Epithelial cell of esophagus (primary cell): ENCODE data around the gene GP5.

Source experiments
- DNase-seq: peaks from one replicate; pipeline ENCODE4 v3.0.0; 2010; ENCODE audit warnings: low read depth
- H3K4me3 ChIP-seq: 2 replicates; pipeline ENCODE4 v1.5.1; 2011; ENCODE audit warnings: mild to moderate bottlenecking, low read length, control low read depth
- TF ChIP-seq, protein P1 (sequence below): IDR thresholded peaks from 2 replicates; pipeline ENCODE4 v1.5.1; 2011; ENCODE audit warnings: low read depth, mild to moderate bottlenecking, low read length, control low read depth, inconsistent platforms; ENCODE audit not compliant: insufficient read depth; ENCODE audit errors: missing control alignments

The GP5 gene

DNA sequence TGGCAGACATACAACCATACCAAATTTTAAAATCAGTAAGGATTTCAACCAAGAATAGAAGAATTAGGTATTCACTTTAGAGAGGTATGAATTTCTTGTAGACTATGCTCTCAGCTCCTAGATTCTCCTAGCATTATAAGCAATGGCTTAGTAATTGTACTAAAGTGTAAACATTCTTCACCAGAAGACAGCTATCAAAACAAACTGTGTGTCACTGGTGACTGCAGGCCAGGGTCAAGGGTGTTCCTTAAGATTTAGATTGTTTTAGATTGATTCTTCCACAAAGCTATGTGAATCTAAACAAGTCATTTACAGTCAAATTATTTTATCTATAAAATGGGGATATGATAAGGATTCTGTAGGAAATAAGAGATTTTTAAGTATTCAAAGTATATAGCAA is 23.1 kb upstream of the GP5 start:
- DNase-seq = no peak
- TF ChIP-seq, protein P1, sequence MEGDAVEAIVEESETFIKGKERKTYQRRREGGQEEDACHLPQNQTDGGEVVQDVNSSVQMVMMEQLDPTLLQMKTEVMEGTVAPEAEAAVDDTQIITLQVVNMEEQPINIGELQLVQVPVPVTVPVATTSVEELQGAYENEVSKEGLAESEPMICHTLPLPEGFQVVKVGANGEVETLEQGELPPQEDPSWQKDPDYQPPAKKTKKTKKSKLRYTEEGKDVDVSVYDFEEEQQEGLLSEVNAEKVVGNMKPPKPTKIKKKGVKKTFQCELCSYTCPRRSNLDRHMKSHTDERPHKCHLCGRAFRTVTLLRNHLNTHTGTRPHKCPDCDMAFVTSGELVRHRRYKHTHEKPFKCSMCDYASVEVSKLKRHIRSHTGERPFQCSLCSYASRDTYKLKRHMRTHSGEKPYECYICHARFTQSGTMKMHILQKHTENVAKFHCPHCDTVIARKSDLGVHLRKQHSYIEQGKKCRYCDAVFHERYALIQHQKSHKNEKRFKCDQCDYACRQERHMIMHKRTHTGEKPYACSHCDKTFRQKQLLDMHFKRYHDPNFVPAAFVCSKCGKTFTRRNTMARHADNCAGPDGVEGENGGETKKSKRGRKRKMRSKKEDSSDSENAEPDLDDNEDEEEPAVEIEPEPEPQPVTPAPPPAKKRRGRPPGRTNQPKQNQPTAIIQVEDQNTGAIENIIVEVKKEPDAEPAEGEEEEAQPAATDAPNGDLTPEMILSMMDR = no peak
- no peak overlapping the region for H3K4me3 ChIP-seq

DNA sequence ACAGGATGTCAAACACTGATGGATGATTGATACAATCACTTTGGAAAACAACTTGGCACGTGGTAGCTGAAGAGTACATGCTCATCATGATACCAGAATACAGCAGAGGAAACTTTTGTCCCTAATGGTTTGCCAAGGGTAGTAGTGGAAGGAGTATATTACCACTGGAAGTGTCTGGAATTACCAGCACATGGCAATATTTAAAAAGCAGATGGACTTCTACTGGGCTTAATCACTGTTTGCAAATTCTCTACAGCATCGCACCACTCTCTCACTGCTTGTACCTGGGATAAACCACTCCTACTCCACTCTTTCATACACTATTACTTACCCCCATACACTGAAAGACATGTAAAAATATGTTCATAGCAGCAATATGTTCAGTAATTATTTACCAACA is 19.6 kb upstream of the GP5 start:
- no peak overlapping the region for H3K4me3 ChIP-seq
- TF ChIP-seq, protein P1 = no peak
- DNase-seq = no peak

DNA sequence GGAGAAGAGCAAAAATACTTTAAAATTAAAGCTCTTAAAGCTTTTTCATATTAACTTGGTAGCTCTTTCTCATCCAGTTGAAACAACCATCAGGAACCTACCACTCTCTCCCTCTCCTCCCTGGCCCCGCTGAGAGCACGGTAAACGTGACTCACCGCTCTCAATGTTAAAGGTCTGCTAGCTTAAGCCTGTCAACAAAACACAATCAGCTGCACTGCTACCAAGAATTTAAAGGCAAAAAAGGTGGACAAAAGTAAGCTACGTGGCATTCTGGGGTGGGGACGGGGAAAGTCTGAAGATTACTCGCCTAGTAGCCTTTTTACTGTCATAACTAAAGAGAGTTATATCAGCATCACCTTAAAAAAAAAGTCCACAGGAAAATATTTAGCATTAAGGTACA is 8.4 kb upstream of the GP5 start:
- peak; percentile 48 for DNase-seq
- H3K4me3 ChIP-seq = no peak overlapping the region
- TF ChIP-seq, protein P1 = no peak

DNA sequence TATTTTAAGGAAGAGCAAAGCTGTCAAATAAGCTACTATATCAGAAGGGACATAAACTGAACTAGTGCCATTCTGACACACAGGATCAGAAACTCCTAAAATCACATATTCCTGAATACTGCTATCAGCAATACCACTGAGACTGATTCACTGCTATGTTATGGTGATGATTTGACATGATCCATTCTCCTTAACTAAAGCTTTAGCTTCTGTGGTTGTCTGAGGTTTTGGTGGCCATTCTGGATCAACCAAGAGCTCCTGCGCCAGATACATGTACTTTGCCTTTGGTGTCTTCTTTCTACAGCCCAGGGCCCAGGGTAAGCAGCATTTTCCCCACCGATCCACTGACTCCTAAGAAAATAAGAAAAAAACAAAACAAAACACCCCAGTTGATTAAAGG is 6.7 kb upstream of the GP5 start:
- TF ChIP-seq, protein P1 = no peak
- DNase-seq = no peak

DNA sequence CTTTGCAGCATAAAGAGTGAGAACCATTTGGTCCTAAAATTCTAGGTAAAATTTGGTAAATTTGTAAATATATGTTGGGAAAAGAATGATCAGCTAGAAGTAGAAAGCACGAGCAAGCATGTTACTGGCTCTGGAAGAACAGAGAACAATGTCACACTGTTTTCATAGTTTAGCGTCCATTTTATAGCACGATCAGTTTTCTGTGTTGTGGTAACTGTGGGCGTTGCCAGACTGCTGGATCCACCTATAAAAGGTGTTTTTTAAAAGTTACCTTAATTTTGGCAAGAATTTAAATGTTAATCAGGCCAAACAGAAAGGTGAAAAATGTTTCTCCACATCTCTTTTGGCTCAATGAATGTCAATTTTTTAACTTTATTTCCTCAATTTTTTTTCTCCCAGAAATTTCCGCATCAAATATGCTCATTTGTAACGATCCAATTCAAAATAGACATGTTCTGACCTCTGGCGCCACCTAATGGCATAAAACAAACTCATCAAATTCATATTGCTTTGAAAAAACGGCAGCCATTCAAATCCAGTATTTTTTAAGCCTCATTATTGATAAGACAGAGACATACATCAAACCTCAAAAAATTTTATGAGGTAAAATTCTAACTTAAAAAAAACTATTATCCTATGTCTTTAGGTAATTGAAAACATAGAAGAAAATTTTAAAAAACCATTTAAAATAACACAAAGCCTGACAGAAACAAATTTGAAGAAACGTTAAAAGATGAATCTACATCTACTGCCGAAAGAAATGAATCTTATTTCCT is 5.5 kb upstream of the GP5 start:
- TF ChIP-seq, protein P1 = peak; percentile 60
- H3K4me3 ChIP-seq = no peak overlapping the region
- DNase-seq = peak; percentile 67

More for the DNA sequence above, 6.7 kb upstream of the GP5 start:
- no peak overlapping the region for H3K4me3 ChIP-seq

DNA sequence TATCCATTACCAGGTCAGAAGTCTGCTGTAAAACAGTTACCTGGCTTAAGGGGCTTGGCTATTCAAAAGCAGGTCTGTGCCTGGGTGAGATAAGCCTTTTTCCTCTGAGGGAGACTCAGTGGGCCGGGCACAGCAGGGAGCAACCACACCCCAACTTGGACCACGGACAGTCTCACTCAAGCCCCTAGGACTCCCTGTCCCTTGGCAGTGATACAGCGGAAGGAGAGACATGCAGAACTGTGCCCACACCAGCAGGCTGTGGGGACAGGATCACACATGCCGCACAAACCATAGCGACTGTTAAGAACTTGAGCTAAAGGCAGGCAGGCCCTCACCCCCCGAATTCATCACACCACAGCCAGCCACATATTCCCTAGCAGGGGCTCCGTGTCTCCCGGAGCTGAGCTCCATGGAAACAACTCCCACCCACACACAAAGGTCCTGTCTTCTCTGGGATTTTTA is 2.8 kb upstream of the GP5 start:
- H3K4me3 ChIP-seq = no peak overlapping the region
- TF ChIP-seq, protein P1 = no peak
- no peak for DNase-seq

DNA sequence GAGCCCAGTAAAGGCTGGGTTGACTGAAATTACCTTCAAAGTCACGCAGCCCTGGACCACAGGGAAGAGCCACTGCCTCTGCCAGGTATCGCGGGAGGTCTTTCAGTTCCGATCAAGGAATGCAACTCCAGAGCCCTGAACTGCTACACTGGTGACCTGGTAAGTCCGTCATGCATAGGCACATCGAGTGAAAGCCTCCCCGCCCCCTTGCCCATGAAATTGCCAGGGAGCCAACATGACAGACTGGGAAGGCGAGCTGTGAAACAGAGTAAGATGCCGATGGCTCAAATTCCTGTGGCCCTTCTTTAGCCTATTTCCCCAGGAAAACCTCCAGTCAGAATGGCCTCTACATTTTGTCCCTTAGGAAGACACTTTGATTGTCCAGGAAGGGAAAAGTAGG is 2.3 kb upstream of the GP5 start:
- no peak overlapping the region for H3K4me3 ChIP-seq
- DNase-seq = no peak
- TF ChIP-seq, protein P1 = no peak
